SK-N-DZ (cell line): ENCODE data around the gene LMNA.
"Not testable (repeated sequence)": the region's sequence is repeated elsewhere in the genome, so short reads cannot be mapped to it uniquely, and the experiment has no call there.

Experiments used
- DNase-seq: peaks from one replicate; pipeline ENCODE4 v3.0.0-alpha.2; 2015; ENCODE audit warnings: low spot score

Gene LMNA

GRCh38 chr1:156162430-156163037 lies 48.0 kb downstream of the LMNA start:
- DNase-seq, result no peak

DNA sequence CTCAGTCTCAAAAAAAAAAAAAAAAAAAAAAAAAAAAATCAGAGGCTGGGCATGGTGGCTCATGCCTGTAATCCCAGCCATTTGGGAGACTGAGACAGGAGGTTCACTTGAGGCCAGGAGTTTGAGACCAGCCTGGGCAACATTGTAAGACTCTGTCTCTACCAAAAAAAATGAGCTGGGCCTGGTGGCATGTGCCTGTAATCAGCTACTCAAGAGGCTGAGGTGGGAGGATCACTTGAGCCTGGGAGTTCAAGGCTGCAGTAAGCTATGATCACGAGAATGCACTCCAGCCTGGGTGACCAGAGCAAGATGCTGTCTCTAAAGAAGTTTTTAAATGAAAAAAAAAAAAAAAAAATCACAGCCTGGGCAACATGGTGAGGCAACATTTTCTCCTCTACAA lies 49.2 kb downstream of the LMNA start:
- DNase-seq, result no peak

- DNase-seq, result no peak
These were observed 49.8 kb downstream of the LMNA start for GRCh38 chr1:156164125-156164831.

DNA sequence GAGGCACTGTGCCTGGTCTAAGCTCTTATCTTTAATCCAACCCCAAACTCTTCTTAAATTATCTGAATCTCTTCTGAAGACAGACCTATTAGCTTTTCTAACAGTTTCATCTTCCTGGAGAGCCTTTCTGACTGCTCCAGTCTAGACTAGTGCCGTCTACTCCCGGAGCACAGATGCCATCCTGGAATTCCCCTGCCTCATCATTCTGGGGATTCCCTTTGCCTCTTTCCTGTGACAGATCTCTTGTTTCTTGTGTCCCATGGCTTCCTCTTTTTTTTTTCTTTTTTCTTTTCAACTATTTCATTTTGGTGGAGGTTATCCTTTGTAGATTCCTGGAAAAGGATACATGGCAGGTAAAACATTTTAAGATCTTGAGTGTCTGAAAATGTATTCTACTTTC lies 50.6 kb downstream of the LMNA start:
- no peak for DNase-seq

DNA sequence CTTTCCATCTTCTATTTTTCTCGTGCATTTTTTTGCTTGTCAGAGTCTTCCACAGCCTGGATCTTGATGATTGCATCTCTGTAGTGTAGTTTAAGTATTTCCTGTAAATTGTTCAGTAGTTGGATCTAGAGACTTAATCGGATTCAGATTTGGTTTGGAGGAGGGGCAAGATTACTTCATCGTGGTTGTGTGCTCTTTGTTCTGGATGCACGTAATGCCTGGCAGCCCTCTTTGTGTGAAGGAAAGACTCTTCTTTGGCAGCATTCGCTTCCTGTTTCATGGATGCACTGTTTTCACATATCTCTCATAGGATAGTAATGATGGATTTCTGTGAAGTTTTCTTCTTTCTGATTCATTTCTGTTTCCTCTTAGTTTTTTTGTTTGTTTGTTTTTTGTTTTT lies 53.0 kb downstream of the LMNA start:
- DNase-seq, result no peak

DNA sequence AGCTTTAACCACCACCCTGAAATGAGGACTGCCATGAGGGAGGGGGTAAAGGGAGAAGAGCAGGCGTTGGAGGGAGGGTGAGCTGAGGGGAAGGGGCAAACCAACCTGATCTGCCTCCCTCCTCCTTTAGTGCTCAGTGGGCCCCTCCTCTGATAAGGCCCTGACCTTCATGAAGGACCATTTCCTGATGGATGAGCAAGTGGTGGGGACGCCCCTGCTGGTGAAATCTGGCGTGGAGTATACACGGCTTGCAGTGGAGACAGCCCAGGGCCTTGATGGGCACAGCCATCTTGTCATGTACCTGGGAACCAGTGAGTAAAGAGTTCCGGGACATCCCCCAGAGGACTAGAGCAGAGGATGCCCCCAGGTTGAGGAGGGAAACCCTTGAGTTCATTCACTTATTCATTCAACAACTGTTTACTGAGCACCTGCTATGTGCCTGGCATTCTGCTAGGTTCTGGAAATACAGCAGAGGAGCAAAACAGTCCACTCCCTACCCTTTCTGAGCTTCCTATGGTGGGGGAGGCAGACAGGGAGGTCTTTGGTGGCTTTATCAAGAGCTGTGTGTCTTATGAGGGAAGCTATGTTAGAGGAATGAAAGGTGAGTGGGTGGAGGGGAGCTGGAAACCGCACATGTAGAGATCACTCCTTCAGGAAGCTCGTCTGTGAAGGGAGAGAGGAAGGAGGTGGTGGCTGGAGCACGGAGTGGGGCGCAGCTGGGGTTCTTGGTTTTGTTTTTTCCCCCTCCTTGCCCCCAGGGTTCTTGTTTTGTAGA lies 58.4 kb downstream of the LMNA start:
- no peak for DNase-seq

- no peak for DNase-seq
These were observed 62.2 kb downstream of the LMNA start for GRCh38 chr1:156176610-156177210.

GRCh38 chr1:156177919-156178654 lies 63.6 kb downstream of the LMNA start:
- no peak for DNase-seq

DNA sequence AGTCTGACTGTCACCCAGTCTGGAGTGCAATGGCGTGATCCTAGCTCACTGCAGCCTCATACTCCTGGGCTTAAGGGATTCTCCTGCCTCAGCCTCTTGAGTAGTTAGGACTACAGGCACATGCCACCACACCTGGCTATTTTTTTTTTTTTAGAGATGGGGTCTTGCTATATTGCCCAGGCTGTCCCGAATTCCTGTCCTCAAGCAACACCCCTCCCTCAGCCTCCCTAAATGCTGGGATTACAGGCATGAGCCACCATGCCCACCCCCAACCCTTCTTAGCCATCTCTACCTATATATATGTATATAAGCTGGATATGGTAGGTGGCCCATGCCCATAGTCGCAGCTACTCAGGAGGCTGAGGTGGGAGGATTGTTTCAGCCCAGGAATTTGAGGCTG lies 66.0 kb downstream of the LMNA start:
- DNase-seq, result no peak

- DNase-seq, result not testable (repeated sequence)
These were observed 66.9 kb downstream of the LMNA start for GRCh38 chr1:156181391-156181924.

DNA sequence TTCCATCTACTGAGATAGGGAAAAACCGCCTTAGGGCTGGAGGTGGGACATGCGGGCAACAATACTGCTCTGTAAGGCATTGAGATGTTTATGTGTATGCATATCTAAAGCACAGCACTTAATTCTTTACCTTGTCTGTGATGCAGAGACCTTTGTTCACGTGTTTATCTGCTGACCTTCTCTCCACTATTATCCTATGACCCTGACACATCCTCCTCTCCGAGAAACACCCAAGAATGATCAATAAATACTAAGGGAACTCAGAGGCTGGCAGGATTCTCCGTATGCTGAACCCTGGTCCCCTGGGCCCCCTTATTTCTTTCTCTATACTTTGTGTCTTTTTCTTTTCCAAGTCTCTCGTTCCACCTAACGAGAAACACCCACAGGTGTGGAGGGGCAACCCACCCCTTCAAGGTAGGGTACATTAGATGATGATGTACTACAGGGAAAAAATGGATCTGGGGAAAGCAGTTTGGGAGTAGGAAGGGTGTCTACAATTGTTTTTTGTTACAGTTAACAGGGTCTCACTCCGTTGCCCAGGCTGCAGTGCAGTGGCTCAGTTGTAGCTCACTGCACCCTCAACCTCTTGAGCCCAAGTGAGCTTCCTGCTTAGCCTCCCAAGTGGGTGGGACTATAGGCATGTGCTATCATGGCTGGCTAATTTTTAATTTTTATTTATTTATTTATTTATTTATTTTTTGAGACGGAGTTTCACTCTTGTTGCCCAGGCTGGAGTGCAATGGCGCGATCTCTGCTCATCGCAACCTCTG lies 67.7 kb downstream of the LMNA start:
- not testable (repeated sequence) for DNase-seq

DNA sequence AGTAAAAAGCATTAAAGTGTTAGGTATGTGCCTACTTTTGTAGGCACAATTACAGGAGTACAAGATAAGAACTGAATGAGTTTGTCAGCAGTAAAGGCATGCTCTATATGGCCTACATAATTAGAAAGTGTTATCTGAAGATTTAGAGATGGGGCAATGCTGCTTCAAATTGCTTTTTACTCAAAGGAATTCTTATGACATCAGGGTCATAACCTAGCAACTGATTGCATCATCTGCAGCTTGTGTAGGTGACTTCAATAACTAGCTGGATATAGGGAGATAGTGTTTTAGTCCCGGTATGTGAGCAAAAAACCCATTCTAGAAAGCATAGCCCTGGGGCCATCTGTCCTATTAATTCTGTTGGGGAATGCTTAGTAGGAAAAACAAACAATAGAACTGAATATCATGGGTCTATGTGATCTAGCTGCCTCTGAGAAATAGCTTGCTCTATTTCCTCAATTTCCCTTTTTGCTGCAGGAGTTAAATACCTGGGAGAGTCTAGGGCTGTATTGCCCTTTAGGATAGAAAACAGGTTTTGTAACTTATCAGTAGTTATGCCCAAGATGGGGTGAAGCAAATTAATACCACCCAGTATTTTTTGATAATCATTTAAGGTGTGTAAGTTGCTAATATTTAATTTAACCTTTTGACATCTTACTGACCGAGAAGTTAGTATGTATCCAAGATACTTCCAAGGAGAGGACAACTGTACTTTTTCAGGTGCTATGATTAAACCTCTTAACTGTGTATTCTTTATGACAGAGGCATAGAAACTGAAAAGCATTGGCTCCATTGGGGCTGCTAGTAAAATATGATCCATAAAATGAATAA lies 72.1 kb downstream of the LMNA start:
- not testable (repeated sequence) for DNase-seq
